Thyroid gland (tissue), 4 donors: ENCODE results near the gene WDFY4.

Experiments used
- CTCF ChIP-seq, 6 experiments: fragments of 200-600 bp in 3 of 6; fragments of 450-650 bp in 3 of 6; sonication (generic) in 3 of 6; IDR thresholded peaks; one replicate each; pipeline ENCODE4 v1.5.1; 2016 to 2019; ENCODE audit warnings: antibody characterized with exemption in 6 of 6, mild to moderate bottlenecking in 2 of 6, inconsistent platforms in 1 of 6, moderate library complexity in 1 of 6
- POLR2A ChIP-seq, 2 donors: fragments of 450-650 bp; IDR thresholded peaks; one replicate each; pipeline ENCODE4 v1.6.1; 2017; ENCODE audit warnings: antibody characterized with exemption in 2 of 2, mild to moderate bottlenecking in 2 of 2, moderate library complexity in 1 of 2

DNA sequence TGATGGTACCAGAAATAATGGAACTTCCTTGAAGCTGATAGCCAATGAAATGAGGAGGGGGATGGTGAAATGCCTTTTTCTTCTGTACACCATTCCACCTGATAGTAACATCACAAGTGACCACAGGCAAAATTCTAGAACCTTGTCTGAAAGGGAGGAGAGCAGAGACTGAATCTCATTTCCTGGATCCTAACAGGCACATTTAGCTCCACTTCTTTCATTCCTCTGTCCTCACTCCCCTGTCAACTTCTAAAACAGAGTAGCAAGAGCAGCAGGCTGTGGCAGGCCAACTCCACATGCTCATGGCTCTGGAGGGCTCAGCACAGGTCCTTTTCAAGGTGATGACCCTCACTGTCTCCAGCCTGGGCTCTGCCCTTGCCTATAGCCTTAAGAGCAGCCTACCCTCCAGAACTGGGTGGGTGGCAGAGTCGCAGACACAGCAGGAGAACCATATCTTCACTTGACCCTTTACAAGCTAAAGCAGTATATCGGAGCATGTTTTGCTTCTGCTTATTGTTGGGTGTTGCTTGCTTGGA lies 255.2 kb downstream of the WDFY4 start, which contains the start of gene LRRC18:
- TF ChIP-seq POLR2A (IDR thresholded peaks at IDR 0.05): no peak
- TF ChIP-seq CTCF (IDR thresholded peaks at IDR 0.05): no peak
